H9 (cell line): ENCODE results near the gene ZNF821. TPM values are rescaled to one million over a fixed set of nuclear protein-coding genes. Genes with fewer than 3 reads are reported as not detected.

Experiments
- DNase-seq: peaks from one replicate; pipeline ENCODE4 v3.0.0-alpha.2; 2017
- H2AFZ ChIP-seq: one replicate; pipeline ENCODE4 v1.6.1; 2013; ENCODE audit warnings: mild to moderate bottlenecking, low read length, control low read depth, moderate library complexity
- H2AK5ac ChIP-seq: 2 replicates; pipeline ENCODE4 v1.6.1; 2013; ENCODE audit warnings: low read length, control low read depth, mixed read lengths; ENCODE audit not compliant: insufficient read length
- H2BK120ac ChIP-seq: one replicate; pipeline ENCODE4 v1.6.1; 2013; ENCODE audit warnings: low read depth, mild to moderate bottlenecking, low read length, control low read depth, inconsistent platforms; ENCODE audit not compliant: poor library complexity, severe bottlenecking
- H2BK12ac ChIP-seq: 2 replicates; pipeline ENCODE4 v1.6.1; 2013; ENCODE audit warnings: low read length, control low read depth, mixed read lengths, low read depth; ENCODE audit not compliant: insufficient read length
- H2BK15ac ChIP-seq: 2 replicates; pipeline ENCODE4 v1.6.1; 2013; ENCODE audit warnings: low read depth, low read length, control low read depth
- H2BK20ac ChIP-seq: one replicate; pipeline ENCODE4 v1.6.1; 2013; ENCODE audit warnings: low read depth, mild to moderate bottlenecking, low read length, control low read depth, inconsistent platforms; ENCODE audit not compliant: poor library complexity, severe bottlenecking
- H2BK5ac ChIP-seq: 2 replicates; pipeline ENCODE4 v1.6.1; 2013; ENCODE audit warnings: low read length, control low read depth, mixed read lengths; ENCODE audit not compliant: insufficient read length
- H3K14ac ChIP-seq: 2 replicates; pipeline ENCODE4 v1.6.1; 2013; ENCODE audit warnings: low read length, control low read depth; ENCODE audit not compliant: insufficient read depth
- H3K18ac ChIP-seq: 2 replicates; pipeline ENCODE4 v1.6.1; 2013; ENCODE audit warnings: low read depth, mild to moderate bottlenecking, mixed read lengths, low read length, control low read depth; ENCODE audit not compliant: insufficient read length
- H3K23ac ChIP-seq: 2 replicates; pipeline ENCODE4 v1.6.1; 2013; ENCODE audit warnings: low read length, control low read depth, mixed read lengths, low read depth; ENCODE audit not compliant: insufficient read length
- H3K23me2 ChIP-seq: 2 replicates; pipeline ENCODE4 v1.6.1; 2013; ENCODE audit warnings: low read depth, mild to moderate bottlenecking, mixed read lengths, low read length, control low read depth; ENCODE audit not compliant: insufficient read length, poor library complexity, severe bottlenecking
- H3K27ac ChIP-seq: 2 replicates; pipeline ENCODE4 v1.5.1; 2013; ENCODE audit warnings: low read length, control low read depth, mixed read lengths, low read depth; ENCODE audit not compliant: insufficient read length
- H3K27me3 ChIP-seq: 2 replicates; pipeline ENCODE4 v1.6.1; 2013; ENCODE audit warnings: low read length, control low read depth, inconsistent platforms; ENCODE audit not compliant: insufficient read depth
- H3K4ac ChIP-seq: 2 replicates; pipeline ENCODE4 v1.6.1; 2013; ENCODE audit warnings: low read depth, mild to moderate bottlenecking, control low read depth, inconsistent platforms, low read length, moderate library complexity
- H3K4me1 ChIP-seq: 2 replicates; pipeline ENCODE4 v1.6.1; 2013; ENCODE audit warnings: low read length, control low read depth, inconsistent platforms; ENCODE audit not compliant: insufficient read depth
- H3K4me2 ChIP-seq: 2 replicates; pipeline ENCODE4 v1.6.1; 2013; ENCODE audit warnings: low read length, control low read depth, mixed read lengths; ENCODE audit not compliant: insufficient read length, insufficient read depth
- H3K56ac ChIP-seq: 2 replicates; pipeline ENCODE4 v1.6.1; 2013; ENCODE audit warnings: low read depth, mild to moderate bottlenecking, mixed read lengths, low read length, control low read depth; ENCODE audit not compliant: insufficient read length
- H3K79me1 ChIP-seq: 2 replicates; pipeline ENCODE4 v1.6.1; 2013; ENCODE audit warnings: low read depth, mild to moderate bottlenecking, moderate library complexity, low read length, control low read depth, inconsistent platforms; ENCODE audit not compliant: insufficient read depth, poor library complexity, severe bottlenecking
- H3K79me2 ChIP-seq: 2 replicates; pipeline ENCODE4 v1.6.1; 2013; ENCODE audit warnings: low read length, control low read depth, inconsistent platforms; ENCODE audit not compliant: insufficient read depth
- H3K9ac ChIP-seq: 2 replicates; pipeline ENCODE4 v1.6.1; 2013; ENCODE audit warnings: low read length, control low read depth, mixed read lengths; ENCODE audit not compliant: insufficient read length; ENCODE audit errors: extremely low read depth
- H3K9me3 ChIP-seq: one replicate; pipeline ENCODE4 v1.6.1; 2013; ENCODE audit warnings: low read depth, low read length, inconsistent platforms; ENCODE audit not compliant: control insufficient read depth
- H3T11ph ChIP-seq: one replicate; pipeline ENCODE4 v1.6.1; 2013; ENCODE audit warnings: mild to moderate bottlenecking, low read length, control low read depth, inconsistent platforms
- H4K20me1 ChIP-seq: one replicate; pipeline ENCODE4 v1.6.1; 2013; ENCODE audit not compliant: control insufficient read depth, insufficient read length, insufficient read depth
- H4K5ac ChIP-seq: 2 replicates; pipeline ENCODE4 v1.6.1; 2013; ENCODE audit warnings: low read depth, mild to moderate bottlenecking, mixed read lengths, low read length, control low read depth; ENCODE audit not compliant: insufficient read length
- H4K8ac ChIP-seq: replicated peaks from 2 replicates; pipeline ENCODE4 v1.6.1; 2013; ENCODE audit warnings: low read length, control low read depth, mixed read lengths, low read depth; ENCODE audit not compliant: insufficient read length
- H4K91ac ChIP-seq: 2 replicates; pipeline ENCODE4 v1.6.1; 2013; ENCODE audit warnings: low read depth, mild to moderate bottlenecking, moderate library complexity, mixed read lengths, low read length, control low read depth; ENCODE audit not compliant: insufficient read length
- H3K27ac Mint-ChIP-seq, 3 experiments: 2 replicates in 2 of 3; 3 replicates in 1 of 3; pipeline ENCODE4 v1.8.0; 2020 to 2021; ENCODE audit warnings: mixed read lengths in 3 of 3, mild to moderate bottlenecking in 1 of 3, moderate library complexity in 1 of 3
- H3K27me3 Mint-ChIP-seq: 2 replicates; pipeline ENCODE4 v1.8.0; 2021; ENCODE audit warnings: low read depth, mild to moderate bottlenecking, moderate library complexity, mixed read lengths
- H3K36me3 Mint-ChIP-seq, 3 experiments: 2 replicates in 2 of 3; 3 replicates in 1 of 3; pipeline ENCODE4 v1.8.0; 2020 to 2021; ENCODE audit warnings: low read depth in 3 of 3, mixed read lengths in 3 of 3; ENCODE audit not compliant: insufficient read depth in 1 of 3
- H3K4me1 Mint-ChIP-seq, 2 experiments: 2 replicates each; pipeline ENCODE4 v1.8.0; 2020; ENCODE audit warnings: mixed read lengths in 2 of 2
- H3K4me3 Mint-ChIP-seq, 2 experiments: 2 replicates in 1 of 2; 3 replicates in 1 of 2; pipeline ENCODE4 v1.8.0; 2020 to 2021; ENCODE audit warnings: mild to moderate bottlenecking in 2 of 2, mixed read lengths in 2 of 2, moderate library complexity in 1 of 2
- H3K9me3 Mint-ChIP-seq, 2 experiments: 2 replicates in 1 of 2; 3 replicates in 1 of 2; pipeline ENCODE4 v1.8.0; 2020; ENCODE audit warnings: mild to moderate bottlenecking in 2 of 2, mixed read lengths in 2 of 2, moderate library complexity in 1 of 2
- WGBS: extraction: QIAGEN DNeasy Blood & Tissue Kit; methylation state at CpG from one replicate; pipeline ENCODE4 v1.1.7; 2013; ENCODE audit warnings: missing lambda C conversion rate, low lambda C conversion rate, mixed read lengths; ENCODE audit not compliant: insufficient read length; ENCODE audit errors: extremely low coverage; 5-methylcytosine and 5-hydroxymethylcytosine counted together
- total RNA-seq: library from RNA; stranded (reverse); gene quantifications from 2 replicates; pipeline ENCODE4 v1.2.1, GENCODE V29; 2021
- TF ChIP-seq, protein P1 (sequence below): fragments of 200-600 bp; sonication (generic); conservative IDR thresholded peaks from 3 replicates; pipeline ENCODE4 v1.8.0; 2021; ENCODE audit warnings: antibody characterized with exemption, mild to moderate bottlenecking

The ZNF821 gene
- total RNA-seq, 1 experiment from 2014 or later, result 12.5 TPM

DNA sequence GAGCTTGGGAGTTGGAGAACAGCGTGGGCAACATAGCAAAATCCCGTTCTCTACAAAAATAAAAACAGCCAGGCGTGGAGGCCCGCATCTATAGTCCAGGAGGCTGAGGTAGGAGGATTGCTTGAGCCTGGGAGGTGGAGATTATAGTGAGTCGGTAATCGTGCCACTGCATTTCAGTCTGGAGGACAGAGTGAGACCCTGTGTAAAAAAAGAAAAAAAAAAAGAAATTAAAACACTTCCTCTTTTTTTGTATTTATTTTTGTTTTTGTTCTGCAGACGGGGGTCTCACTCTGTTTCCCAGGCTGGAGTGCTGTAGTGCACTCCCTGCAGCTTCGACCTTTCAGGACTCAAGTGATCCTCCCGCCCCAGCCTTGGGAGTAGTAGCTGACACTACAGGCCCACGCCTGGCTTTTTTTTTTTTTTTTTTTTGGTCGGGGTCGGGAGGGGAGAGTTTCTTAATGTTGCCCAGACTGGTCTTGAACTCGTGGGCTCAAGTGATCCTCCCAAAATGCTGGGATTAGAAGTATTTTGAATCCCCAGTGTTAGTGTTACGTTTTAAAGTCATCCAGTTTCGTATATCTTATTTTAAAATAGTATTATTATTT is 12.9 kb upstream of the ZNF821 start:
- no CpG with 5 or more reads among the region's 15 CpGs for WGBS
- no peak overlapping the region for H2AFZ ChIP-seq
- H3K9ac ChIP-seq, result peak overlapping the region; percentile 47

More for the DNA sequence above, 12.9 kb upstream of the ZNF821 start:
- Histone ChIP-seq H4K8ac (no peak overlapping the region), H2BK15ac (no peak overlapping the region), H3K9me3 (no peaks in the 10 kb centered on the region), H3K23me2 (peaks cover 7% of the 10 kb centered on the region), H3T11ph (no peak overlapping the region), H2AK5ac (no peak overlapping the region), H3K18ac (no peak overlapping the region), H2BK20ac (no peak overlapping the region), H4K5ac (no peak overlapping the region), H3K4me2 (peak overlapping the region; percentile 87), H4K91ac (no peak overlapping the region), H3K27me3 (no peaks in the 10 kb centered on the region), H3K79me1 (no peaks in the 10 kb centered on the region), H3K23ac (no peak overlapping the region), H3K4me1 (no peaks in the 10 kb centered on the region), H2BK12ac (no peak overlapping the region), H3K79me2 (peaks cover 38% of the 10 kb centered on the region; the same call in 1 of the 2 replicates), H3K4ac (no peak overlapping the region), H3K27ac (no peak overlapping the region), H4K20me1 (no peaks in the 10 kb centered on the region), H2BK5ac (no peak overlapping the region), H3K56ac (no peak overlapping the region), H2BK120ac (no peak overlapping the region), H3K14ac (no peak overlapping the region)
- TF ChIP-seq, protein P1, sequence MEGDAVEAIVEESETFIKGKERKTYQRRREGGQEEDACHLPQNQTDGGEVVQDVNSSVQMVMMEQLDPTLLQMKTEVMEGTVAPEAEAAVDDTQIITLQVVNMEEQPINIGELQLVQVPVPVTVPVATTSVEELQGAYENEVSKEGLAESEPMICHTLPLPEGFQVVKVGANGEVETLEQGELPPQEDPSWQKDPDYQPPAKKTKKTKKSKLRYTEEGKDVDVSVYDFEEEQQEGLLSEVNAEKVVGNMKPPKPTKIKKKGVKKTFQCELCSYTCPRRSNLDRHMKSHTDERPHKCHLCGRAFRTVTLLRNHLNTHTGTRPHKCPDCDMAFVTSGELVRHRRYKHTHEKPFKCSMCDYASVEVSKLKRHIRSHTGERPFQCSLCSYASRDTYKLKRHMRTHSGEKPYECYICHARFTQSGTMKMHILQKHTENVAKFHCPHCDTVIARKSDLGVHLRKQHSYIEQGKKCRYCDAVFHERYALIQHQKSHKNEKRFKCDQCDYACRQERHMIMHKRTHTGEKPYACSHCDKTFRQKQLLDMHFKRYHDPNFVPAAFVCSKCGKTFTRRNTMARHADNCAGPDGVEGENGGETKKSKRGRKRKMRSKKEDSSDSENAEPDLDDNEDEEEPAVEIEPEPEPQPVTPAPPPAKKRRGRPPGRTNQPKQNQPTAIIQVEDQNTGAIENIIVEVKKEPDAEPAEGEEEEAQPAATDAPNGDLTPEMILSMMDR, result no peak
- H3K36me3 Mint-ChIP-seq, result peaks cover 7 to 20% (median 12%) of the 10 kb centered on the region in 3 experiments
- no peaks in the 10 kb centered on the region; the same call in 1 of the 2 replicates for H3K27me3 Mint-ChIP-seq
- H3K27ac Mint-ChIP-seq, result peak overlapping the region in 1 of 3 experiments; percentile 90; a peak in 1 of 7 replicates
- H3K4me3 Mint-ChIP-seq, result peak overlapping the region; percentile 97 to 98
- peaks cover 0 to 2% of the 10 kb centered on the region in 2 experiments; a peak in 1 of 5 replicates for H3K9me3 Mint-ChIP-seq
- H3K4me1 Mint-ChIP-seq, result peaks cover 8 to 17% of the 10 kb centered on the region in 2 experiments
- no peak for DNase-seq
